Thyroid gland (tissue), 4 donors: ENCODE measurements around the gene CBX1. TPM values are rescaled to one million over a fixed set of nuclear protein-coding genes. Genes with fewer than 3 reads are reported as not detected.

Experiments
- DNase-seq, 2 donors: peaks; one replicate each; pipeline ENCODE4 v3.0.0-alpha.2; 2019
- H3K27ac ChIP-seq, 3 donors: fragments of 200-600 bp; sonication (generic); 1 replicate in 2 of 3; 2 replicates in 1 of 3; pipeline ENCODE4 v1.5.1; 2016 to 2019; ENCODE audit warnings: mild to moderate bottlenecking in 1 of 3, moderate library complexity in 1 of 3
- H3K27me3 ChIP-seq: fragments of 200-600 bp; sonication (generic); one replicate; pipeline ENCODE4 v1.5.1; 2019
- H3K36me3 ChIP-seq, 2 donors: fragments of 200-600 bp; sonication (generic); one replicate each; pipeline ENCODE4 v1.5.1; 2016 to 2019
- H3K4me1 ChIP-seq, 2 donors: fragments of 200-600 bp; sonication (generic); one replicate each; pipeline ENCODE4 v1.5.1; 2017 to 2019
- H3K4me3 ChIP-seq, 3 donors: fragments of 200-600 bp; sonication (generic); replicated peaks in 1 of 3; 1 replicate in 2 of 3; 2 replicates in 1 of 3; pipeline ENCODE4 v1.5.1; 2016; ENCODE audit warnings: mild to moderate bottlenecking in 1 of 3
- H3K9me3 ChIP-seq: fragments of 200-600 bp; sonication (generic); one replicate; pipeline ENCODE4 v1.5.1; 2017
- POLR2A ChIP-seq, 2 donors: fragments of 450-650 bp; IDR thresholded peaks; one replicate each; pipeline ENCODE4 v1.6.1; 2017; ENCODE audit warnings: antibody characterized with exemption in 2 of 2, mild to moderate bottlenecking in 2 of 2, moderate library complexity in 1 of 2
- WGBS, 2 donors: methylation state at CpG; one replicate each; pipeline ENCODE4 v1.1.5; 2017; 5-methylcytosine and 5-hydroxymethylcytosine counted together
- intact Hi-C: fragments of 100-400 bp; cut with DNase I; formaldehyde crosslinking; loops from one replicate; pipeline ENCODE4 v1.15.1; 2023
- total RNA-seq, 4 donors: library from RNA; depleted of rRNA; stranded (reverse); fragments of >200 nt; gene quantifications; one replicate each; pipeline ENCODE4 v1.2.3, GENCODE V29; 2016
- TF ChIP-seq, protein P1 (sequence below), 6 experiments: fragments of 200-600 bp in 3 of 6; fragments of 450-650 bp in 3 of 6; sonication (generic) in 3 of 6; IDR thresholded peaks; one replicate each; pipeline ENCODE4 v1.5.1; 2016 to 2019; ENCODE audit warnings: antibody characterized with exemption in 6 of 6, mild to moderate bottlenecking in 2 of 6, inconsistent platforms in 1 of 6, moderate library complexity in 1 of 6

Gene CBX1
- total RNA-seq: 10 to 100 TPM; 33.0 to 49.1 (median 38.2) TPM

DNA sequence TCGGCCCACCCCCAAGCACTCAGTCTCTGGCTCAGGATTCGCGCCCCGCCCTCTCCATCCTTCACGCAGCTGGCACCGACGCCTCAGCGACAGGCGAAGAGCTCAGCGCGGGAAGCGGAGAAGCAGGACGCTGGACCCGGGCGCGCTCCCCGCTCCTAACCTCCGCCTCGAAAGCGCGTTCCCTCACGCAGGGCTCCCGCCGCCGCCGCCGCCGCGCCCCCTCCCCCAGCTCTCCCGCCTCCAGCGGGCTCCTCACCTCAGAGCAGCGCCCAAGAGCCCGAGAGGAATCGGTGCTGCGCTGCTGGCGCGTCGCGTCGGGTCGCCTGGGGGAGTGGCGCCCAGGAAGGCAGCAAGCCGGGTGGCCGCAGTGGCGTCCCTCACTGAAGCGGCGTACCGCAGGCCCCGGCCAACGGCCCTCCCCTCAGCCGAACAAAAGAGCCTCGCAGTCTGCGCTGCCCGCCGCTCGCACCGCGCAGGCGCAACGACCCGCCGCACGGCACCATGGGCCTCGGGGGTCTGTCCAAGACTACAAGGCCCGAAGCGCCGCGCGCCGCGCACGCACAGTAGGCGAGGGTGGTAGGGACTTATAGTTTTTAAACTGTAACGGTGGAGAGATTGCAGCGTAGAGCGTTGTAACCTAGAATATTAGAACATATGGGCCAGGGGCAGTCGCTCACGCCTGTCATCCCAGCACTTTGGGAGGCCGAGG lies at the start of gene CBX1:
TSS of gene CBX1 (minus strand) at position 467 of the 709 bp plus-strand sequence. CDS start 24,474 bp downstream, outside the sequence.
- WGBS, 2 donors: 1% methylated on average over 32 to 33 of the region's 79 CpGs
- Histone ChIP-seq H3K4me1 (peaks cover 11 to 12% of the 10 kb centered on the region in 2 donors), H3K27me3 (no peaks in the 10 kb centered on the region), H3K27ac (peak within 1 kb of the TSS; percentile 91 to 97 (median 93)), H3K36me3 (no peaks in the 10 kb centered on the region), H3K4me3 (peak within 1 kb of the TSS; percentile 80 to 98 (median 93)), H3K9me3 (no peaks in the 10 kb centered on the region)
- intact Hi-C loops: no loop called here
- DNase-seq: peak; percentile 92 to 95
- TF ChIP-seq, protein P1, sequence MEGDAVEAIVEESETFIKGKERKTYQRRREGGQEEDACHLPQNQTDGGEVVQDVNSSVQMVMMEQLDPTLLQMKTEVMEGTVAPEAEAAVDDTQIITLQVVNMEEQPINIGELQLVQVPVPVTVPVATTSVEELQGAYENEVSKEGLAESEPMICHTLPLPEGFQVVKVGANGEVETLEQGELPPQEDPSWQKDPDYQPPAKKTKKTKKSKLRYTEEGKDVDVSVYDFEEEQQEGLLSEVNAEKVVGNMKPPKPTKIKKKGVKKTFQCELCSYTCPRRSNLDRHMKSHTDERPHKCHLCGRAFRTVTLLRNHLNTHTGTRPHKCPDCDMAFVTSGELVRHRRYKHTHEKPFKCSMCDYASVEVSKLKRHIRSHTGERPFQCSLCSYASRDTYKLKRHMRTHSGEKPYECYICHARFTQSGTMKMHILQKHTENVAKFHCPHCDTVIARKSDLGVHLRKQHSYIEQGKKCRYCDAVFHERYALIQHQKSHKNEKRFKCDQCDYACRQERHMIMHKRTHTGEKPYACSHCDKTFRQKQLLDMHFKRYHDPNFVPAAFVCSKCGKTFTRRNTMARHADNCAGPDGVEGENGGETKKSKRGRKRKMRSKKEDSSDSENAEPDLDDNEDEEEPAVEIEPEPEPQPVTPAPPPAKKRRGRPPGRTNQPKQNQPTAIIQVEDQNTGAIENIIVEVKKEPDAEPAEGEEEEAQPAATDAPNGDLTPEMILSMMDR (IDR thresholded peaks at IDR 0.05): peak in 1 of 6 experiments; percentile 7
- peak; percentile 13 to 81 for TF ChIP-seq POLR2A (IDR thresholded peaks at IDR 0.05)

DNA sequence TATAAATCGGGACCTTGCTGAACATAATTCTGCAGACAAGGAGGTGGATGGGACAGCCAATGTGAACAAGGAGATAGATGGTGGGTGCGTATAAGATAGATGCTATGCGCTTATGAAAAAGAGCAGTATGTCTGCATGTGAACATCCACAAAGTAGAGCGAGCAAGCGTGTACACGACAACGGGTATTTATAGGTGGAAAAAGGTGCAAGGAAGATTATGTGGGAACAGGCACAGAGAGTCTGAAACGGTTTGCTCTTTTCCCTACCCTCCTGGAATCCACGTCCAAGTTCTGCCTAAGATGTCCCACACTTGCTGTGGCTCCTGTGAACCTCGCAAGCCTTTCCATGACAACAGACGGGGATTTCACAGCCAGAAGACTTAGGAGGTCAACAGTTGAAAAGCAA lies 49.3 kb upstream of the CBX1 start:
- WGBS, 2 donors: 60 to 68% methylated on average over 11 of the region's 11 CpGs
- no peaks in the 10 kb centered on the region for H3K27me3 ChIP-seq
- H3K4me1 ChIP-seq: no peaks in the 10 kb centered on the region
- intact Hi-C loops: no loop called here
- H3K36me3 ChIP-seq: no peaks in the 10 kb centered on the region
- H3K27ac ChIP-seq: no peak overlapping the region
- DNase-seq: no peak
- no peaks in the 10 kb centered on the region for H3K9me3 ChIP-seq
- no peak for TF ChIP-seq POLR2A (IDR thresholded peaks at IDR 0.05)
- H3K4me3 ChIP-seq: no peak overlapping the region

DNA sequence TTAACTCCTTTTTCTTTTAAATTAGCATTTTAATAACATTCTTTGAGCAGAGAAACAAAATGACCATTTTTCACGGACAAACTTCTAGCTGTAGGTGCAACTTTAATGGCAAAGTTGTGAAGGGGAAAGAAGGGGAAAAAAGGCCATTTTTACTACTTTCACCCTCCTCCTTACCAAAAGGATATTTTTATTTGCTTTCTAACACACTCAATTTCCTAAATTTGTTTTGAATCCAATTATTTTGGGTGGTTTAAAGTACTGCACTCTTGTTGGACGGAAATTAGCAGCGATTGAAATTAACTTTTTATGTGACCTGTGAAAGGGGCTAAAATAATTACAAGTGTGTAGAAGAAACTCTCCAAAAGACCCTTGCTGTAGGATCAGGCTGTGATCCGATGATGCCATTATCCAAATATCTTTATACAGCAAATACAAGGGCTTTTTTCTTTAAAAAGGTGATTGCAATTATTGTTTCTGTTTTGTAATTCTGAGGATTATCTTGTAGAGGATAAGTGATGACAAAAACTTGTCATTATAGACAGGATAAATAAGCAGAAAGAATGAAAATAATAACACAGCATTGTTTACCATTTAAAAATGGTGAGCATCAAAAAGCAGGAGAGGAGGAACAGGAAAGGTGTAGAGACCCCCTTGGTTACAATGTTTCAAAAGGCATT lies 48.6 kb upstream of the CBX1 start:
- no peak for DNase-seq
- intact Hi-C loops: no loop called here
- whole genome bisulfite sequencing, 2 donors: 87 to 88% methylated on average over 4 of the region's 4 CpGs
- Histone ChIP-seq H3K27ac (no peak overlapping the region), H3K4me1 (no peaks in the 10 kb centered on the region), H3K9me3 (no peaks in the 10 kb centered on the region), H3K36me3 (no peaks in the 10 kb centered on the region), H3K27me3 (no peaks in the 10 kb centered on the region), H3K4me3 (no peak overlapping the region)
- TF ChIP-seq, protein P1 (IDR thresholded peaks at IDR 0.05): no peak
- TF ChIP-seq POLR2A (IDR thresholded peaks at IDR 0.05): no peak

DNA sequence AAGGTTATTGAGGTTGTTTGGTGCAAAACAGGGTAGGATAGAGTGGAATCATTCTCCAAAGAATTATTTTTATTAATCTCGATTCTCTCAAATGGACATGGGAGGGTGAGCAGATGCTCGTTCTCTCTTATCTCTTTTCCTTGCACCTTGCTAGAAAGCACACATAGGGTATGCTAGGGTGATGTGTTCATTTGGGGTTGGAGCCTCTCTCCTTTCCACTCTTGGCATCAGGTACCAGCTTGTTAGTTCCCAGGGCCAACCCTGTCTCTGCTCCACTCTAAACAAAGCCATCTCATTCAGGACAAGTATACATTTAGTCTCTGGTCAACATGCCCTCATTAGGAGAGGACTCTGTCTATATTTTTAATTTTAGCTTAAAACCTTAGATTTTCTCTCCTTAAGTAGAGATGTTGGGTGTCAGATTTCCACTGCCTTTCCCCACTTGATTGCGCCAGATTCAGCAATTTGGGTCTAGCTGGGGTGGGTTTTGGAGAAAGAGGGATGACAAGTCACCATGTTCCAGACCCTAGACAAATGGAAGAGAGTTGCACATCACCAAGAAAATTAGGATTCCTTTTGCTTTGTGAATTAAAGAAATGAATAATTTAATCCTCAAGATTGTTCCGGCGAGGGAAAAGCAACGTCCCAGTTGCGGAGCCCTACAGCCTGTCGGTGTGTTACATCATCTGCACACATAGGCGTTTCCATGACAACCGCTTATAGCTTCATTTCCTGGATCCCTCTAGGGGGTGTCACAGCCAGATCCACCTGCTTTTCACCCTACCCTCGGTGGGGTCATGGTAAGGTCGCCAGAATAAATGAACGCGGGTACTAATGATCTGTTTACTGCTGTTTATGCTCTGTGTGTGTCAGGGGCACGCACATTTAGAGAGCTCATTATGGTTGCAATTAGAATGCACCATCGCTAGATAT lies 47.8 kb upstream of the CBX1 start:
- TF ChIP-seq, protein P1 (IDR thresholded peaks at IDR 0.05): no peak
- TF ChIP-seq POLR2A (IDR thresholded peaks at IDR 0.05): no peak
- no peaks in the 10 kb centered on the region for H3K27me3 ChIP-seq
- no peak overlapping the region for H3K4me3 ChIP-seq
- WGBS, 2 donors: 71 to 72% methylated on average over 16 of the region's 16 CpGs
- H3K36me3 ChIP-seq: no peaks in the 10 kb centered on the region
- DNase-seq: no peak
- no peaks in the 10 kb centered on the region for H3K4me1 ChIP-seq
- no peaks in the 10 kb centered on the region for H3K9me3 ChIP-seq
- intact Hi-C loops: no loop called here
- H3K27ac ChIP-seq: no peak overlapping the region

DNA sequence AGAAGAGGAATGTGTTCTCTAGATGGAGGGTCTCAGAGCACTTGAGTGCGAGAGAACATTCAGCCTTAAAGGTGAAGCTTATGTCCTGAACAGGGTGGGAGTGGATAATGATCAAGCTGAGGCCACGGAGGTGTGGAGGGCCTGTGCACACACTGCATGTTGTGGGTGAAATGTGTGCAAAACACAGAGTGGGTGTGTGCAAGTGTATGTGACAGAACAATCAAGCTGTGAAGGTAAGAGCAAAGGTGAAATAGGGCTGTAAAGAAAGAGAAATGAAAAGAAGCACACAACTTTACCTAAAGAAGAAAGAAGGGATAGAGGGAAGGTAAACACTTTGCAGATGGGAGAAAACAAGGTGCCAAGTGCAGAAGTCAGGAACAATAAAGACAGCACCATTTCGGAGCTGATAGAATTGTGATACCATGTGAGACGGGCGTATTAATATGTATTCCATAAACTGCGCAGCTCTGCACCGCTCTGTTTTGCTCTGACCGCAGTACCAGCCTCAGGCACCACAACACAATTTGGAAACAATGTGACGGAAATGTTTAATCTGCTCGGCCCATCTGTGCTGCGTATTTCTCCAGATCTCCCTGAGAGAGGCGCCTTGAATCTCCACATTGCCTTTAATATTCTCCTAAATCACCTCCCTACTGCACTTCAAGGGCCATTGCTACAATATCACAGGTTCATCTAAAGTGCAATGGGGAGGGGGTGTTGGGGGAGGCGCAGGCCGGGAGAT lies 46.9 kb upstream of the CBX1 start:
- no peak for TF ChIP-seq POLR2A (IDR thresholded peaks at IDR 0.05)
- TF ChIP-seq, protein P1 (IDR thresholded peaks at IDR 0.05): no peak
- no peak overlapping the region for H3K27ac ChIP-seq
- no peaks in the 10 kb centered on the region for H3K27me3 ChIP-seq
- no peak for DNase-seq
- intact Hi-C loops: no loop called here
- H3K9me3 ChIP-seq: no peaks in the 10 kb centered on the region
- no peaks in the 10 kb centered on the region for H3K36me3 ChIP-seq
- WGBS, 2 donors: 72 to 73% methylated on average over 14 of the region's 14 CpGs
- H3K4me1 ChIP-seq: no peaks in the 10 kb centered on the region
- no peak overlapping the region for H3K4me3 ChIP-seq
